Nucleus accumbens (tissue), 56 donors: ENCODE results near the gene YBEY.

Source experiments
- DNase-seq, 56 donors: peaks; one replicate each; lab custom pipeline; 2025; lab: John Stamatoyannopoulos, UW

Gene YBEY

GRCh38 chr21:46324390-46325072 is 38.4 kb downstream of the YBEY start:
- peak; percentile 24 to 91 (median 82) for DNase-seq

GRCh38 chr21:46325073-46325912 is 39.2 kb downstream of the YBEY start:
- DNase-seq: peak in 29 of 56 donors; percentile 7 to 56 (median 32)

GRCh38 chr21:46326110-46326703 is 40.1 kb downstream of the YBEY start:
- DNase-seq: no peak

- DNase-seq: no peak
Observed at GRCh38 chr21:46327711-46328110, 41.6 kb downstream of the YBEY start.

DNA sequence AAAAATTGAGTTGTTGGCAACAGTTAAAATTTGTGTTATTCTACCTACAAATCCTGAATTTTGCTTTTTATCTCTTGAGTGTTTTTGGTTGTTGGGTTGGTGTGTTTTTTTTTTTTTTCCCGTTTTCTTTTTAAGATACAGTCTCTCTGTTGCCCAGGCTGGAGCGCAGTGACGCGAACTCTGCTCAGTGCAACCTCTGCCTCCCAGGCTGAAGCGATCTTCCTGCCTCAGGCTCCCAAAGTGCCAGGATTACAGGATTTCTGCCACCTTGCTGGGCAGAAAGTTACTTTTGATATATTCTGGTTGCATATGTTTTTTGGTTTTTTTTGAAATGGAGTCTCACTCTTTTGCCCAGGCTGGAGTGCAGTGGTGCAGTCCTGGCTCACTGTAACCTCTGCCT is 42.0 kb downstream of the YBEY start:
- no peak for DNase-seq

DNA sequence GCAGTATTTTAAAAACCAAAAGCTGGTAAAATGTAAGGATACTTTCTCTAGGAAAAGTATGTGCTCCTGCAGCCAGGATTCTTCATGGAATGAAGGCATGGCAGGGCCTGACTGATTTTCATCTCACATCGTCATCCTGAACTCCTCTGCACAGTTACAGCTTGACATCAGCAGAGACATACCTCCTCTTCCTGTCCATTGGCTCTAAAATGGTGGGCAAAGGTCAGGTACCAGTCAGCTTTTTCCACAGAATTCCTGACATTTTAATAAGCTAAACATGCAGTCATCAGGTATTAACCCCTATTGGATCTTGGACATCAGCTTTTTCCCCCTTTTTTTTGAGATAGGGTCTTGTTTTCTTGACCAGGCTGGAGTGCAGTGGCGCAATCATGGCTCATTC is 43.7 kb downstream of the YBEY start:
- DNase-seq: no peak

DNA sequence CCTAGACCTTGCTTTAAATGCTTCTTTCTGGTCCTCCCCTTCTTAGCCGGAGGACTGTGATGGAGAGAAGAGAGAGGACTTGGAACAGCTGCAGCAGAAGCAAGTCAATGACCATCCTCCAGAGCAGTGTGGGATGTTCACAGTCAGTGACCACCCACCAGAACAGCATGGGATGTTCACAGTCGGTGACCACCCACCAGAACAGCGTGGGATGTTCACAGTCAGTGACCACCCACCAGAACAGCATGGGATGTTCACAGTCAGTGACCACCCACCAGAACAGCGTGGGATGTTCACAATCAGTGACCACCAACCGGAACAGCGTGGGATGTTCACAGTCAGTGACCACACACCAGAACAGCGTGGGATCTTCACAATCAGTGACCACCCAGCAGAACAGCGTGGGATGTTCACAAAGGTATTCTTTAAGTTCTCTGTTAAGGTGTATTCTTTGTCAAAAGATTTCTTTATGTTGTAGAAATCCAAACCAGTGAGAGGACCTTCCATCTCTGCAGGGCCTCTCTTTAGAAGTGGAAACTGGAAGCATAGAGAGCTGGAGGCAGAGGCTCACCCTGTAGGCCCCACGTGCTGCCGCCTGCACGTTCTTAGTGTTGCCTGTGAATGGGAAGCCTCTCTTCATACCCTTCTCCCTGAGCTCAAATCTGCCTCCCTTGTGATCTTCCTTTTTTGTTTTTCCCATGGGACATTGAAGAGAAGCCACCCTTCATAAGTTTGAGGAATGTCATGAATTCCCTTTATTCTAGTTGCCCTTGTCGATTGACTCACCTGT is 48.4 kb downstream of the YBEY start:
- peak in 1 of 56 donors; percentile 20 for DNase-seq

DNA sequence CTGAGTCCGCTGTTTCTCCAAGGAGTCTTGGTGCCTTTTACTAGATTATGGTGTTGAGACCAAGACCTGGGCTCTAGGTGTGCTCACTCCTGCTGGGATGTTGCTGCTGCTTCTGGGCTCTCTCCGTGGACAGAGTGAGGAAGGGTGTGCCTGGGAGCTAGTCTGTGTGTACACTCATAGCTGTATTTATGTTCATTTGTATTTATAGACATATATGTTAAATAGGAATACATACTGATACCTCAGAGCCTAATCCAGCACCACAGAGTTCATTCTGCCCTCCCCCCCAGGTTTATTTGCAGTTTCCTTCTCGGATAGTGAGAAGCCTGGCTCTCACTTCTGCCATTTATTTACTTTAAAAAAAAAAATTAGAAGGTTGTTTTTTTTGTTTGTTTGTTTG is 50.5 kb downstream of the YBEY start:
- DNase-seq: no peak

GRCh38 chr21:46340998-46341397 is 54.9 kb downstream of the YBEY start:
- DNase-seq: no peak

DNA sequence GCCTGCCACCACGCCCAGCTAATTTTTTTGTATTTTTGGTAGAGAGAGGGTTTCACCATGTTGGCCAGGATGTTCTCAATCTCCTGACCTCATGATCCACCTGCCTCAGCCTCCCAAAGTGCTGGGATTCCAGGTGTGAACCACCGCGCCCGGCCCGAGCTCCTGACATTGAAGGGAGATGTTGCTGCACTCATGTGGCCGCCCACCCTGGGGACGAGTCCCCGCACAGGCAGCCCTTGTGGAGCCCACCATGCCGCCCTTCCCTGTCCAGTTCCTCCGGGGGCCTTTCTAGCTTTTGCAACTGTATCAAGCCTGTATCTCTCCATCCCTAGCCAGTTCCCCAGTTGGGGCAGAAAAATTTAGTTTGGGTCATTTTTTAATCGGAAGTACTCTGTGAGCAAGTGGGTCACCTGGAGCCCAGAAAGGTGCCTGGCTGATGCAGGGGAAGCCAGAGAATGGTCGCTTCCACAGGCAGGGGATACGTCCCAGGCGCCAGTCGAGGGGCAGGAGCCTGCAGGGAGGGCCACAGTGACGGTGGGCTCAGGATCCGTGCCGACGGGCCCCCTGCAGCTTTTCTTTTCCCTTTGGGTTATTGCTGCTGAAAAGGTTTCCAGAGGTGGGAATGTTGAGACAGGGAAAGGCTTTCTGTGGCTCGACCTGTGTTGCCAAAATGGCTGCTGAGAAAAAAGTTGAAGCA is 58.2 kb downstream of the YBEY start:
- no peak for DNase-seq

- no peak for DNase-seq
Observed at GRCh38 chr21:46345861-46346260, 59.7 kb downstream of the YBEY start.

GRCh38 chr21:46346296-46347202 is 60.4 kb downstream of the YBEY start:
- DNase-seq: no peak

DNA sequence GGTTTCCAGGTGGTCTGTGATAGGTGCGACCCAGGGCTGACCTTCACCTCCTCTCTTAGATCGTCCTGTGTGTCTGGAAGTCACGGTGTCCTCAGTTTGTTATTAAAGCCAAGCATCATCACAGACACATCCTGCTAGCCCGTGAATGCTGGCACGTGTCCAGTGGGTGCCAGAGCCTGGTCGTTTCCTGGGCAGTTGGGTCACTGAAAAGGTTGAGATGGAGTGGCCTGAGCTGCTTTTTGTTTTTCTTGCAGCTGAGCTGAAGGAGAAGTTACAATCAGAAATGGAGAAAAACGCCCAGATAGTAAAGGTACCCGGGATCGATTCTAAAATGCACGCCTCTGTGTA is 61.0 kb downstream of the YBEY start:
- no peak for DNase-seq
